Measurements from ENCODE around the gene ABCC1.

Gene ABCC1

GRCh38 chr16:15949210-15950160 is at the start of gene ABCC1:
TSS of gene ABCC1 (plus strand) at chr16:15949616. CDS start at chr16:15949752, 136 bp downstream.
- Histone ChIP-seq H4K20me1 (ENCODE audit: insufficient read depth) (0 out of 2 replicates have a peak, but pooled peaks cover 6% of the 10 kb centered on the region), H3K79me2 (ENCODE audit: insufficient read depth, low read depth) (peaks cover 49% of the 10 kb centered on the region), H3K36me3 (ENCODE audit: insufficient read depth) (peaks cover 3% of the 10 kb centered on the region; the same call in 1 of the 2 replicates), H3K27me3 (ENCODE audit: insufficient read depth, low read depth) (no peaks in the 10 kb centered on the region), H3K4me2 (peak within 1 kb of the TSS; percentile 95), H3K4me1 (ENCODE audit: low read depth, poor library complexity, severe bottlenecking) (peaks cover 35% of the 10 kb centered on the region), H2AFZ (ENCODE audit: low read depth) (peak within 1 kb of the TSS; percentile 96), H3K27ac (peak within 1 kb of the TSS; percentile 87), H3K4me3 (IDR thresholded peaks at IDR 0.05; ENCODE audit: insufficient read depth, low read depth, low read length) (peak within 1 kb of the TSS; percentile 82), H3K9ac (peak within 1 kb of the TSS; percentile 94)
- TF ChIP-seq CTCF (conservative IDR thresholded peaks at IDR 0.05; ENCODE audit: low read depth, low read length): no peak

- no peak overlapping the region for H3K27ac ChIP-seq
- H2AFZ ChIP-seq (ENCODE audit: low read depth): no peak overlapping the region
- H3K79me2 ChIP-seq (ENCODE audit: insufficient read depth, low read depth): no peaks in the 10 kb centered on the region
- H3K4me3 ChIP-seq (IDR thresholded peaks at IDR 0.05; ENCODE audit: insufficient read depth, low read depth, low read length): no peak overlapping the region
- H4K20me1 ChIP-seq (ENCODE audit: insufficient read depth): no peaks in the 10 kb centered on the region
- H3K4me2 ChIP-seq: no peak overlapping the region
- no peak for TF ChIP-seq CTCF (conservative IDR thresholded peaks at IDR 0.05; ENCODE audit: low read depth, low read length)
- H3K36me3 ChIP-seq (ENCODE audit: insufficient read depth): no peaks in the 10 kb centered on the region
- no peaks in the 10 kb centered on the region for H3K27me3 ChIP-seq (ENCODE audit: insufficient read depth, low read depth)
- peaks cover 52% of the 10 kb centered on the region for H3K4me1 ChIP-seq (ENCODE audit: low read depth, poor library complexity, severe bottlenecking)
- no peak overlapping the region for H3K9ac ChIP-seq
These were observed 49.1 kb upstream of the ABCC1 start for GRCh38 chr16:15900357-15900756.

- no peak overlapping the region for H3K27ac ChIP-seq
- H3K4me3 ChIP-seq (IDR thresholded peaks at IDR 0.05; ENCODE audit: insufficient read depth, low read depth, low read length): no peak overlapping the region
- no peaks in the 10 kb centered on the region for H4K20me1 ChIP-seq (ENCODE audit: insufficient read depth)
- H3K36me3 ChIP-seq (ENCODE audit: insufficient read depth): no peaks in the 10 kb centered on the region
- no peaks in the 10 kb centered on the region for H3K79me2 ChIP-seq (ENCODE audit: insufficient read depth, low read depth)
- H3K4me1 ChIP-seq (ENCODE audit: low read depth, poor library complexity, severe bottlenecking): peaks cover 46% of the 10 kb centered on the region
- no peaks in the 10 kb centered on the region for H3K27me3 ChIP-seq (ENCODE audit: insufficient read depth, low read depth)
- no peak overlapping the region for H2AFZ ChIP-seq (ENCODE audit: low read depth)
- H3K4me2 ChIP-seq: no peak overlapping the region
- no peak for TF ChIP-seq CTCF (conservative IDR thresholded peaks at IDR 0.05; ENCODE audit: low read depth, low read length)
- H3K9ac ChIP-seq: no peak overlapping the region
These were observed 48.4 kb upstream of the ABCC1 start for GRCh38 chr16:15900901-15901500.

- H3K27ac ChIP-seq: no peak overlapping the region
- peaks cover 18% of the 10 kb centered on the region for H3K4me1 ChIP-seq (ENCODE audit: low read depth, poor library complexity, severe bottlenecking)
- H3K36me3 ChIP-seq (ENCODE audit: insufficient read depth): no peaks in the 10 kb centered on the region
- no peak overlapping the region for H3K4me2 ChIP-seq
- no peaks in the 10 kb centered on the region for H3K27me3 ChIP-seq (ENCODE audit: insufficient read depth, low read depth)
- no peak for TF ChIP-seq CTCF (conservative IDR thresholded peaks at IDR 0.05; ENCODE audit: low read depth, low read length)
- no peaks in the 10 kb centered on the region for H3K79me2 ChIP-seq (ENCODE audit: insufficient read depth, low read depth)
- no peaks in the 10 kb centered on the region for H4K20me1 ChIP-seq (ENCODE audit: insufficient read depth)
- H2AFZ ChIP-seq (ENCODE audit: low read depth): no peak overlapping the region
- no peak overlapping the region for H3K9ac ChIP-seq
- H3K4me3 ChIP-seq (IDR thresholded peaks at IDR 0.05; ENCODE audit: insufficient read depth, low read depth, low read length): no peak overlapping the region
These were observed 45.5 kb upstream of the ABCC1 start for GRCh38 chr16:15903960-15904359.
